Fibroblast of lung (primary cell): ENCODE data around the gene WHAMM. TPM values are rescaled to one million over a fixed set of nuclear protein-coding genes. Genes with fewer than 3 reads are reported as not detected.
A peak's percentile ranks its signal among the peaks of the same experiment; 100 is the strongest.

ENCODE experiments used
- DNase-seq, 2 donors: peaks; one replicate each; pipeline versions ENCODE4 v3.0.0 to v3.0.0-alpha.2; 2010; ENCODE audit warnings: low read depth in 2 of 2
- H2AFZ ChIP-seq: 2 replicates; pipeline ENCODE4 v1.5.1; 2012; ENCODE audit warnings: low read length, control low read depth, inconsistent platforms
- H3K27ac ChIP-seq: 2 replicates; pipeline ENCODE4 v1.5.1; 2011; ENCODE audit warnings: low read length, control low read depth; ENCODE audit not compliant: insufficient read depth
- H3K27me3 ChIP-seq: 2 replicates; pipeline ENCODE4 v1.5.1; 2011; ENCODE audit warnings: mild to moderate bottlenecking, low read length; ENCODE audit not compliant: control insufficient read depth, insufficient read depth
- H3K36me3 ChIP-seq: 2 replicates; pipeline ENCODE4 v1.5.1; 2011; ENCODE audit warnings: low read length; ENCODE audit not compliant: control insufficient read depth, insufficient read depth
- H3K4me1 ChIP-seq: 2 replicates; pipeline ENCODE4 v1.5.1; 2011; ENCODE audit warnings: low read length; ENCODE audit not compliant: control insufficient read depth, insufficient read depth; ENCODE audit errors: extremely low read depth
- H3K4me2 ChIP-seq: 2 replicates; pipeline ENCODE4 v1.5.1; 2011; ENCODE audit warnings: low read length, control low read depth; ENCODE audit not compliant: insufficient read depth; ENCODE audit errors: extremely low read depth
- H3K4me3 ChIP-seq, 4 experiments: fragments of 200-600 bp in 1 of 4; sonication (generic) in 1 of 4; replicated peaks in 1 of 4; 2 replicates each; pipeline ENCODE4 v1.5.1; 2011 to 2016; ENCODE audit warnings: low read length in 4 of 4, low read depth in 3 of 4, mild to moderate bottlenecking in 3 of 4, control low read depth in 2 of 4, inconsistent platforms in 1 of 4, mixed read lengths in 1 of 4; ENCODE audit not compliant: insufficient read depth in 1 of 4; ENCODE audit errors: control extremely low read depth in 1 of 4
- H3K79me2 ChIP-seq: 2 replicates; pipeline ENCODE4 v1.5.1; 2012; ENCODE audit warnings: mild to moderate bottlenecking, low read length, inconsistent platforms; ENCODE audit not compliant: control insufficient read depth, insufficient read depth
- H3K9ac ChIP-seq: 2 replicates; pipeline ENCODE4 v1.5.1; 2011; ENCODE audit warnings: mild to moderate bottlenecking, low read length, control low read depth; ENCODE audit not compliant: insufficient read depth
- H3K9me3 ChIP-seq: 2 replicates; pipeline ENCODE4 v1.5.1; 2012; ENCODE audit warnings: low read depth, low read length; ENCODE audit not compliant: control insufficient read depth, insufficient read depth
- H4K20me1 ChIP-seq: 2 replicates; pipeline ENCODE4 v1.5.1; 2011; ENCODE audit warnings: low read length; ENCODE audit not compliant: control insufficient read depth, insufficient read depth; ENCODE audit errors: extremely low read depth
- EZH2 ChIP-seq: IDR thresholded peaks from 2 replicates; pipeline ENCODE4 v1.5.1; 2012; ENCODE audit warnings: low read length, control low read depth, mild to moderate bottlenecking; ENCODE audit errors: missing control alignments
- polyA plus RNA-seq, 2 donors: library from polyadenylated mRNA; depleted of rRNA in 1 of 2; stranded (reverse) in 1 of 2; unstranded in 1 of 2; fragments of >200 nt; gene quantifications; 2 replicates each; pipeline ENCODE4 v1.2.1, GENCODE V29; 2011 to 2012; ENCODE audit warnings: missing spikeins in 1 of 2
- total RNA-seq: library from RNA; depleted of rRNA; stranded (reverse); fragments of >200 nt; gene quantifications from 2 replicates; pipeline ENCODE4 v1.2.1, GENCODE V29; 2014
- TF ChIP-seq, protein P1 (sequence below), 2 donors: IDR thresholded peaks in 1 of 2; conservative IDR thresholded peaks in 1 of 2; 1 replicate in 1 of 2; 2 replicates in 1 of 2; pipeline ENCODE4 v1.5.1; 2011 to 2012; ENCODE audit warnings: low read length in 2 of 2, control low read depth in 1 of 2, inconsistent platforms in 1 of 2, low read depth in 1 of 2, mild to moderate bottlenecking in 1 of 2

The WHAMM gene
- total and polyA plus RNA-seq, 2 donors (not counting 1 experiment from before 2014, with no cell fraction given) = 5.3 to 5.6 TPM

DNA sequence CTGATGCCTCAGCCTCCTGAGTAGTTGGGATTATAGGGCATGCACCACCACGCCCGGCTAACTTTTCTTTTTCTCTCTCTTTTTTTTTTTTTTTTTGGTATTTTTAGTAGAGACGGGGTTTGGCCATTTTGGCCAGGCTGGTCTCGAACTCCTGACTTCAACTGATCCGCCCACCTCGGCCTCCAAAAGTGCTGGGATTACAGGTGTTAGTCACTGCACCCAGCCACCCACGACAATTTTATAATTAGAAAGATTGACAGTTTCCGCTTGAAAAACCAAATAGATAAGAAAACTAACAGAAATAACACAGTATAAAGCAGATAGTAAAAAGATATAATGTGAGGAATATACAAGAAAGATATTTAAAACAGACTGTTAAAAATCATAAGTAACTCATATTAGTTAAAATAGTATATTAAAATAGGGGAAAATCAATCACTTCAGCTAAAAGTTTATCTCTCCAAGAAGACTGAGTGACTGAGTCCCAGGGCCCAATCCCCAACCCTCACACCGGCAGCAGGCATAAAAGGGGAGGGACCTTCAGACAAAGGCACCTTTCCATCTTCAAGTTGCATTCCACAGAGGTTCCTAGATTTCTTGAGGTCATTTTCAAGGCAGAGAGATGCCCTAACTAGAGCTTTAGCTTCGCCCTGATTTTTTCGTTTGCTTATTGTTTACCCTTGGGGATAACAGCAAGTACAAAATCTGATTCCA, 1.4 kb upstream of the WHAMM start:
- TF ChIP-seq EZH2 = no peak
- TF ChIP-seq, protein P1, sequence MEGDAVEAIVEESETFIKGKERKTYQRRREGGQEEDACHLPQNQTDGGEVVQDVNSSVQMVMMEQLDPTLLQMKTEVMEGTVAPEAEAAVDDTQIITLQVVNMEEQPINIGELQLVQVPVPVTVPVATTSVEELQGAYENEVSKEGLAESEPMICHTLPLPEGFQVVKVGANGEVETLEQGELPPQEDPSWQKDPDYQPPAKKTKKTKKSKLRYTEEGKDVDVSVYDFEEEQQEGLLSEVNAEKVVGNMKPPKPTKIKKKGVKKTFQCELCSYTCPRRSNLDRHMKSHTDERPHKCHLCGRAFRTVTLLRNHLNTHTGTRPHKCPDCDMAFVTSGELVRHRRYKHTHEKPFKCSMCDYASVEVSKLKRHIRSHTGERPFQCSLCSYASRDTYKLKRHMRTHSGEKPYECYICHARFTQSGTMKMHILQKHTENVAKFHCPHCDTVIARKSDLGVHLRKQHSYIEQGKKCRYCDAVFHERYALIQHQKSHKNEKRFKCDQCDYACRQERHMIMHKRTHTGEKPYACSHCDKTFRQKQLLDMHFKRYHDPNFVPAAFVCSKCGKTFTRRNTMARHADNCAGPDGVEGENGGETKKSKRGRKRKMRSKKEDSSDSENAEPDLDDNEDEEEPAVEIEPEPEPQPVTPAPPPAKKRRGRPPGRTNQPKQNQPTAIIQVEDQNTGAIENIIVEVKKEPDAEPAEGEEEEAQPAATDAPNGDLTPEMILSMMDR (conservative IDR thresholded peaks at IDR 0.05 in 1 of 2, IDR thresholded peaks at IDR 0.05 in 1 of 2; ENCODE audit: low read depth in 1 of 2, low read length in 2 of 2) = no peak
- DNase-seq = no peak
- H2AFZ ChIP-seq = no peak overlapping the region

DNA sequence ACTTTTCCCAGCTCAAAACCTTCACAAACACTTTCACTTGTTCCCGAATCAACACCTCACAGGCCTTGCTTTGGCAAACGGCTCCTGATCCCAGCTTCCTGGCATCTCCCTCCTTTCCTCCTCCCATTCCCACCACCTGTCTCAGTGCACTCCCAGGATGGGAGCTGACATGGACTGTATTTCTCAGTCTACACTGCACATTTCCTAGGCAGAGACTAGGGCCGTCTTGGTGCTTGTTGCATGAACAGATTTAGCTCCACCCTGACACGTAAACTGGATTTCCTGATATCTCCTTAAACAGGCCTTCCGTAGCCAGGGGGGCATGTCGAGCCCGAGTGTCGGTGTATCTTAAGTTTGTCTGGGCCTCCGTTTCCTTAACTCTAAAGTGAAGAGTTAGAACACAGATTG, 790 bp upstream of the WHAMM start:
- H3K27me3 ChIP-seq = no peaks in the 10 kb centered on the region
- no peak overlapping the region for H3K27ac ChIP-seq
- no peaks in the 10 kb centered on the region for H3K36me3 ChIP-seq
- no peak overlapping the region for H3K9ac ChIP-seq
- no peak for DNase-seq
- TF ChIP-seq EZH2 = no peak
- TF ChIP-seq, protein P1 (conservative IDR thresholded peaks at IDR 0.05 in 1 of 2, IDR thresholded peaks at IDR 0.05 in 1 of 2; ENCODE audit: low read depth in 1 of 2, low read length in 2 of 2) = no peak
- H3K9me3 ChIP-seq = no peaks in the 10 kb centered on the region
- H3K4me1 ChIP-seq = no peaks in the 10 kb centered on the region
- no peak overlapping the region for H2AFZ ChIP-seq
- H3K4me2 ChIP-seq = no peak overlapping the region
- no peak overlapping the region for H3K4me3 ChIP-seq
- peaks cover 33% of the 10 kb centered on the region for H3K79me2 ChIP-seq
- H4K20me1 ChIP-seq = no peaks in the 10 kb centered on the region

More for the DNA sequence above, 1.4 kb upstream of the WHAMM start:
- no peak overlapping the region for H3K4me3 ChIP-seq
- no peaks in the 10 kb centered on the region for H3K36me3 ChIP-seq
- no peaks in the 10 kb centered on the region for H3K9me3 ChIP-seq
- no peaks in the 10 kb centered on the region for H4K20me1 ChIP-seq
- H3K27ac ChIP-seq = no peak overlapping the region
- no peak overlapping the region for H3K9ac ChIP-seq
- H3K4me2 ChIP-seq = no peak overlapping the region
- peaks cover 30% of the 10 kb centered on the region for H3K79me2 ChIP-seq
- H3K27me3 ChIP-seq = no peaks in the 10 kb centered on the region
- no peaks in the 10 kb centered on the region for H3K4me1 ChIP-seq

DNA sequence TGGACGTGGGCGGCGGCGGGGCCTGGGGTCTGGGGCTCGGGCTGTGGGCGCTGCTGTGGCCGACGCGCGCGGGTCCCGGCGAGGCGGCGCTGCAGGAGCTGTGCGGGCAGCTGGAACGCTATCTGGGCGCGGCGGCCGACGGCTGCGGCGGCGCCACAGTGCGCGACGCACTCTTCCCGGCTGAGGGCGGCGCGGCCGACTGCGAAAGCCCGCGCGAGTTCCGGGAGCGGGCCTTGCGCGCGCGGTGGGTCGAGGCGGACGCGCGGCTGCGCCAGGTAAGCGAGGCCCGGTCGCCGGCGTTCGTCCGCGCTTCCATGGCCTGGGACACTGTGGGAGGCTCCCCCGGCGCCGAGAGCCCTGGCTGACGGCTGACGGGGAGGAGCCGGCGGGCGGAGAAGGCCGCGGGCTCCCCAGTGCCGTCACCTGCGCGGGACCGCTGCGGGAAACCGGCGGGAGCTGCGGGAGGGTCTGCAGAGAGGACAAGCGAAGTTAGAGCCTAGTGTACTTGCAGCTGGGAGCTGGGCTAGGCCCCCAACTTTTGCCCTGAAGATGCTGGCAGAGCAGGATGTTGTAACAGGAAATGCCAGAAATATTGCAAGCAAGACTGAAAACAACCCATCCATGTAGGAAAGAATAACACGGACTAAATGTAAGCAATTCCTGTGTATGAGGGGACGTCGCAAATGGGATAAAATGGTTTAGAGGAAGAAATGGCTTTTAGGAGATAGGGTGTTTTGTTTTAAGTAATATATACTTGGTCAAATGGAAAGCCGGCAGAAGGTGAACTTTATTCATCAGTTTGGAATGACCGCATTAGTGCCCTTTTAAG, 847 bp downstream of the WHAMM start:
- Histone ChIP-seq H3K27me3 (no peaks in the 10 kb centered on the region), H3K4me1 (no peaks in the 10 kb centered on the region), H3K36me3 (peaks cover 1% of the 10 kb centered on the region), H3K9ac (peak overlapping the region; percentile 96), H3K9me3 (no peaks in the 10 kb centered on the region), H4K20me1 (no peaks in the 10 kb centered on the region), H3K27ac (peak overlapping the region; percentile 93), H3K4me3 (peak overlapping the region; percentile 88 to 98 (median 91)), H2AFZ (peak overlapping the region; percentile 54), H3K4me2 (peak overlapping the region; percentile 69), H3K79me2 (peaks cover 39% of the 10 kb centered on the region)
- TF ChIP-seq, protein P1 (conservative IDR thresholded peaks at IDR 0.05 in 1 of 2, IDR thresholded peaks at IDR 0.05 in 1 of 2; ENCODE audit: low read depth in 1 of 2, low read length in 2 of 2) = no peak
- TF ChIP-seq EZH2 = no peak
- peak; percentile 55 to 69 for DNase-seq
